GM12891 (cell line): ENCODE data around the gene UBE2O.
A peak's percentile ranks its signal among the peaks of the same experiment; 100 is the strongest.

Experiments
- DNase-seq: peaks from one replicate; pipeline ENCODE4 v3.0.0; 2011; ENCODE audit warnings: low spot score; ENCODE audit not compliant: insufficient read length
- FAIRE-seq: peaks from 2 replicates; lab custom pipeline; 2011; peaks lifted over from hg19 to GRCh38; lab: Jason Lieb, UNC
- PAX5 ChIP-seq: IDR thresholded peaks from 2 replicates; pipeline ENCODE4 v1.6.1; 2011; ENCODE audit warnings: low read length, moderate library complexity, mild to moderate bottlenecking; ENCODE audit not compliant: insufficient read depth, severe bottlenecking
- POLR2A ChIP-seq: IDR thresholded peaks from 2 replicates; pipeline ENCODE4 v1.6.1; 2011; ENCODE audit warnings: low read depth, low read length, control low read depth
- POLR2AphosphoS5 ChIP-seq: IDR thresholded peaks from 2 replicates; pipeline ENCODE4 v1.6.1; 2011; ENCODE audit warnings: low read depth, low read length, control low read depth
- POU2F2 ChIP-seq: IDR thresholded peaks from 2 replicates; pipeline ENCODE4 v1.6.1; 2011; ENCODE audit warnings: low read depth, mild to moderate bottlenecking, control low read depth, low read length, moderate library complexity
- SPI1 ChIP-seq: IDR thresholded peaks from 2 replicates; pipeline ENCODE4 v1.6.1; 2011; ENCODE audit warnings: low read depth, low read length, control low read depth
- TAF1 ChIP-seq: IDR thresholded peaks from 2 replicates; pipeline ENCODE4 v1.6.1; 2011; ENCODE audit warnings: low read depth, low read length, control low read depth

Gene UBE2O

GRCh38 chr17:76391200-76391715 lies 61.7 kb downstream of the UBE2O start:
- FAIRE-seq (no peak), DNase-seq (no peak)
- TF ChIP-seq POLR2A (no peak), SPI1 (no peak), POU2F2 (no peak), PAX5 (no peak), TAF1 (no peak), POLR2AphosphoS5 (no peak)

- DNase-seq = no peak
- TF ChIP-seq SPI1 (no peak), POLR2AphosphoS5 (no peak), TAF1 (no peak), POU2F2 (no peak), POLR2A (no peak), PAX5 (no peak)
- FAIRE-seq = no peak
Observed at GRCh38 chr17:76390003-76390421, 62.9 kb downstream of the UBE2O start.

GRCh38 chr17:76388966-76389888 lies 63.7 kb downstream of the UBE2O start:
- no peak for TF ChIP-seq POLR2AphosphoS5
- TF ChIP-seq SPI1 = no peak
- TF ChIP-seq POLR2A = no peak
- TF ChIP-seq PAX5 = no peak
- no peak for TF ChIP-seq TAF1
- TF ChIP-seq POU2F2 = no peak

GRCh38 chr17:76386966-76387765 lies 65.8 kb downstream of the UBE2O start:
- FAIRE-seq (no peak), DNase-seq (no peak)
- TF ChIP-seq POU2F2 (no peak), POLR2A (no peak), POLR2AphosphoS5 (no peak), SPI1 (no peak), TAF1 (no peak), PAX5 (no peak)

More at GRCh38 chr17:76388966-76389888, 63.7 kb downstream of the UBE2O start:
- no peak for DNase-seq
- FAIRE-seq = no peak

- peak; percentile 64 for FAIRE-seq
- TF ChIP-seq POLR2A (no peak), PAX5 (peak; percentile 24), TAF1 (no peak), SPI1 (no peak), POLR2AphosphoS5 (no peak)
- DNase-seq = peak; percentile 94
Observed at GRCh38 chr17:76385892-76386786, 66.8 kb downstream of the UBE2O start.

- TF ChIP-seq POU2F2 = no peak
- TF ChIP-seq PAX5 = no peak
- TF ChIP-seq SPI1 = no peak
- no peak for TF ChIP-seq POLR2AphosphoS5
- no peak for TF ChIP-seq POLR2A
- no peak for TF ChIP-seq TAF1
- DNase-seq (no peak), FAIRE-seq (peak; percentile 13)
Observed at GRCh38 chr17:76384987-76385891, 67.7 kb downstream of the UBE2O start.

- FAIRE-seq = peak; percentile 92
- DNase-seq = peak; percentile 91
- TF ChIP-seq TAF1 (no peak), POU2F2 (no peak), POLR2AphosphoS5 (no peak), POLR2A (no peak), SPI1 (no peak), PAX5 (no peak)
Observed at GRCh38 chr17:76384222-76384986, 68.5 kb downstream of the UBE2O start, which contains the start of gene SPHK1. Gene SPHK1 (plus strand): TSS chr17:76384609. CDS start chr17:76385645, 1,036 bp downstream.
